OCI-LY1 (cell line): ENCODE results near the gene KLHDC10.

Experiments
- EZH2 ChIP-seq: fragments of 200-600 bp; sonication (generic), shearing (Covaris generic); IDR thresholded peaks from 2 replicates; pipeline ENCODE4 v1.8.0; 2017; ENCODE audit warnings: borderline replicate concordance, mixed run types, mild to moderate bottlenecking, antibody characterized with exemption, low read length, moderate library complexity, mixed read lengths
- TF ChIP-seq, protein P1 (sequence below): fragments of 200-600 bp; sonication (generic), shearing (Covaris generic); IDR thresholded peaks from 2 replicates; pipeline ENCODE4 v1.5.1; 2017; ENCODE audit warnings: mild to moderate bottlenecking, antibody characterized with exemption, low read length, moderate library complexity, mixed read lengths

DNA sequence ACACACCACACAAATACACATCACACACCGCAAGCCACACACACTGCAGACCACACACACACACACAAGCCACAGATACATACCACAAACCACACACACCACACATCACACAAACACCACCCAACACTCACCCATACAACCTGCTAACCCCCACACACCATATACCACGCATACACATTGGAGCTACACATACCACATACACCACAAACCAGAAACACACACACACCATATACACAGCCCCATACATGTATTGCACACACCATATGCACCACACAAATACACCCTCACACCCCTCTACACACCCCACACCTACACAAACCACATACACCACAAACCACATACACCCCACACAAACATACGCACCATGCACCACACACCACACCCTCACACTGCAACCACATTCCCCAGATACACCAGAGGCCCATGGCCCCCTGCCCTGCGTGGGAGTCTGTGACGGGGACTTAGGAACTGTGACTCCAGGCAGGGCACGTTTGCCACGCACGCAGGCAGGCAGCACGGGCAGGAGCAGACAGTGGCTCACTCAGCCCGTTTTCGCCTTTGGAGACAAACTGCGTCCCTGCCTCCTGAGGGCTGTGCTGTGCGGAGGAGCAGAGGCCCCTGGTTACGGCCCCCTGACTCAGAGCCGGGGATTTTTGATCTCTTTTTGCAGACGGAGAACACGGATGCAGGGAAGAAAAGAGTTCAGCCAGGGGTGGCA lies 82.3 kb downstream of the KLHDC10 start:
- TF ChIP-seq, protein P1, sequence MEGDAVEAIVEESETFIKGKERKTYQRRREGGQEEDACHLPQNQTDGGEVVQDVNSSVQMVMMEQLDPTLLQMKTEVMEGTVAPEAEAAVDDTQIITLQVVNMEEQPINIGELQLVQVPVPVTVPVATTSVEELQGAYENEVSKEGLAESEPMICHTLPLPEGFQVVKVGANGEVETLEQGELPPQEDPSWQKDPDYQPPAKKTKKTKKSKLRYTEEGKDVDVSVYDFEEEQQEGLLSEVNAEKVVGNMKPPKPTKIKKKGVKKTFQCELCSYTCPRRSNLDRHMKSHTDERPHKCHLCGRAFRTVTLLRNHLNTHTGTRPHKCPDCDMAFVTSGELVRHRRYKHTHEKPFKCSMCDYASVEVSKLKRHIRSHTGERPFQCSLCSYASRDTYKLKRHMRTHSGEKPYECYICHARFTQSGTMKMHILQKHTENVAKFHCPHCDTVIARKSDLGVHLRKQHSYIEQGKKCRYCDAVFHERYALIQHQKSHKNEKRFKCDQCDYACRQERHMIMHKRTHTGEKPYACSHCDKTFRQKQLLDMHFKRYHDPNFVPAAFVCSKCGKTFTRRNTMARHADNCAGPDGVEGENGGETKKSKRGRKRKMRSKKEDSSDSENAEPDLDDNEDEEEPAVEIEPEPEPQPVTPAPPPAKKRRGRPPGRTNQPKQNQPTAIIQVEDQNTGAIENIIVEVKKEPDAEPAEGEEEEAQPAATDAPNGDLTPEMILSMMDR: no peak
- TF ChIP-seq EZH2: no peak
